Activated T-helper 1 cell treated with anti-CD3 and anti-CD28 coated beads, Interleukin-2, amount 50 U/mL, for 16 hours (primary cell): ENCODE measurements around the gene KLF9.

ENCODE experiments used
- DNase-seq, 2 donors: peaks; one replicate each; pipeline ENCODE4 v3.0.0-alpha.2; 2020; ENCODE audit warnings: low read depth in 1 of 2, low spot score in 1 of 2

Gene KLF9

DNA sequence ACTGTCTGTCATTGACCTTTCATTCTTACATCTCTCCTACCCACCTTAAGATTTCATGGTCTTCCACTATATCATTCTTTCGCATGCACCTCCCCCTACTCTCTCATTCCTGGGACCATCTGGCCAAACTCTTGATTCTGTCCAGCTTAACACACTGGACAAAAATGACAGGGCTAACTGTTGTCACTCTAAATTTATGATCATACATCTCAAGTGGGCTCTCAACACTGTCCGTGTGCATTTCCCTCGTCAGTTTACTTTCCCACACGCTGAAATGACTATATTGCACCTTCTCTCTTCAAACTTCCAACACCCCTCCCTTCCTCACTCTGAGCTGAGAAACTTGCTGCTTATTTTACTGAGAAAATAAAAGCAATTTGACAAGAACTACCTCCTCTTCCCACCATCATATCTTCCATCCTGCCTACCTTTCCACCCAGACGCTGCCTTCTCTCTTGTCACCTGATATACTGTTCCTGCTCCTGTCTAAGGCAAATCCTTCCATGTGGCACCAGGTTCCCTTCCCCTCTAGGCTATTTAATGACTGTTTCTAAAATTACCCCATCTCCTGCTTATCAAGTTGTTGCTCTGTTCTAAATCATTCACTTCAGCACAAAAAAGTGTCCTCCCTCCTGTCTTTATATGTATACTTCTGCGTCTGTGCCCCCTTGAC lies 8.1 kb upstream of the KLF9 start:
- DNase-seq = no peak

GRCh38 chr9:70421272-70422180 lies 7.1 kb upstream of the KLF9 start:
- peak in 1 of 2 donors; percentile 23 for DNase-seq

DNA sequence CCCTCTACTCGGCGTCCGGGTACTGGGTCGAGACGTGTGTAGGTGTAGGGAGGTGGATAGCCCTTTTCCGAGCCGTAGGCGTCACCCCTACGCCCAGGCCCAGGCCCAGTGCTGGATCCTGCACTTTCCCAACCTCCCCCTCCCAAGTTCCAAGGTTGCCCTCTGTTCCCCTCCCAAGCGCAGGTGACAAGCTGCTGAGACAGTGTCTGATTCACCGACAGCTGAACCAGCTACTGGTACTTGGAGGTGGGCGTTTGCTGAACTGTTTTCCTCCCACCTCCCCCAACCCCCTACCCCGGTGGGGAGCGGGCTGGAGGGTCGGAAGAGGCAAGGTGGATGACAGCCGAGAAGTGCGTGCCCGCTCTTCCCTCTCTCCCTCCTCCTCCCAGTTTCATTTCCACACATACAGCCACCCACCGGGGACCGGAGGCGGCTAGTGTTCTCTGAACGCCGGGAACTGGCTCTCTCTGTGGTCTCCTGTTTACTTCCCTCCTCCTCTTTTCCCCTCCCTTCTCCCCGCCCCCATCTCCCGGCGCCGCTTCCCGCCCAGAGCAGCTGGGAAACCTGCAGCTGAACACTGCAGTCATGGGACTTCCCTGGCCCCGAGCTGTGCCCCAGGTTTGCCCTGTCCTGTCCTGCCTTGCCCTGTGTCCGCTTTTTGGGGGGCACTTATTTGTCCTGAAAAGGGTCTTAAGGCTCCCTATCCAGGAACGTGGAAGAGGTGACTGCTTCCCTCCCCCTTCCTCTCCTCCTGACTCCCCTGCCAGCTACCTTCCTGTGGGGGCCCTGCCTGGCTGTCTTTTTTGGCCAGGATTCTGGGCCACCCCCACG lies 6.2 kb upstream of the KLF9 start:
- DNase-seq = peak in 1 of 2 donors; percentile 58

DNA sequence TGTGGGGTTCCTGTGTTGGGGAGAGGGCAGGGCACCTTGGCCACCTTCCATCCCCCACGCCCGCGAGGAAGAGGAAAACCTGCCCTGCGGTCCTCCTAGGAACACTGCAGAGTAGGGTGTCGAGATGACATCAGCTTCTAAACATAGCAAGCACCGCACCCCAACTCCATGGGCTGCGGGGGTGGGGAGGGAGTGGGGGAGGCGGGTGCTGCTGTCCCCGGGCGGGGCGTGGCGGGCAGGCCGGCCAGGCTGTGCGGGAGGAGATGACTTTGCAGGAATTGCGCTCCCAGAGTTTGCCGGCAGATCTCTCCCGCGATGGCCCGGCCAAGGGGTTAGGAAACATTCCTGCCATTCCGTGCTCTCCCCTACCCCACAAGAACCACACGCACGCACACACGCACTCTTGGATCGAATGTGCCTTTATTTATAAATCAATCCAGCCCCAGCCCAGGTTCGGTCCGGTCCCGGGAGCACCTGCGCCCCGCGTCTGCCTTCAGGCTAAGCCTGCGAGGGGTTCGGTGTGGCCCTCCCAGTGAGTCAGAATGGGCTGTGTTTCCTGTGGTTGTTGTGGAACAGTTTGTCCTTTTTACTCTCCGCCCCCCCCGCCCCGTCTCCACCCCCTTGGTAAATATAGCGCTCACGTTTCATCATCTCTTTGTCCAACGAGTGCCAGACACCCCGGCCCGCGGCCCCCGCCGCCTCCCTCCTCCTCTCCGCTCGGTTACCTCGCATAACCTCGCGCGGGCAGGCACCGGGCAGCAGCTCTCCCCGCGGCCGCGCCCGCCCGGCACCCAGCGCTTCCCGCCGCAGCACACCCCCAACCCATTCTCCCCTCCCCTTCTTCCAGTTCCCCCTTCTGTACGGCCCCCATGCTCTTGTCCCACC lies 5.3 kb upstream of the KLF9 start:
- peak; percentile 77 to 80 for DNase-seq

DNA sequence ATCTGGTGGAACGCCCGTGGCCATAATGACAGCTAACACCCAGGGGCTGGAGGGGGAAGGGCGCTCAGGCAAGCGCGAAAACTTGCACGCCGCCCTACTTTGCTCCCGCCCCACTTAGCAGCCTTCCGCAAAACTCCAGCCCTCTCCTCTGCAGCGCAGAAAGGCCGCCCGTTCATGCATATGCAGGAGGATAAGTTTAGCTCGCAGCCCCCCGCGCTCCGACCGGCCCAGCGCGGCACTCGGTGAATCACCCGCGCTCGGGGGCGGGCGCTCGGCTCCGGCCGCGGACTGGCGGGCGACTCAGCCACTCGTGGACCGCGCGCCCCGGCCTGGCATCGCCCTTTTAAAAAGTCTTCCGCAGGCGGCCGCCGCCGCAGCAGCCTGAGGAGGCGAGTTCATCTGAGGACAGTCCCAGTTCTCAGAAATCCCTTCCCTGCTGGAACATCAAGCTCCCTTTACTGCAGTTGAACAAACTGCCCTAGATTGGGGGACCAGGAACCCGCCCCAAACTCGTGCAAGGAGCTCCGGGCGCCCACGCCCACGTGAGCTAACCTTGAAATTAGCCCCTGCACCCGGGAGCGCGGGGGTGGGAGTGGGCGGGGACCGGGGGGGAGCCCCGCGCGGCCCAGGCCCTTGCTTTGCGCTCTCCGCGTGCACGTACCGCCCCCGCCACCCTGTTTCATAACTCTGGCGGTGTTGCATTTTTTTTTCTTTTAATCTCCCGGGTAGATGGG lies 4.5 kb upstream of the KLF9 start:
- peak; percentile 52 to 74 for DNase-seq

- DNase-seq = no peak
These were observed 1.0 kb upstream of the KLF9 start for GRCh38 chr9:70415476-70415875.

- DNase-seq = no peak
These were observed 584 bp upstream of the KLF9 start for GRCh38 chr9:70415041-70415440.

DNA sequence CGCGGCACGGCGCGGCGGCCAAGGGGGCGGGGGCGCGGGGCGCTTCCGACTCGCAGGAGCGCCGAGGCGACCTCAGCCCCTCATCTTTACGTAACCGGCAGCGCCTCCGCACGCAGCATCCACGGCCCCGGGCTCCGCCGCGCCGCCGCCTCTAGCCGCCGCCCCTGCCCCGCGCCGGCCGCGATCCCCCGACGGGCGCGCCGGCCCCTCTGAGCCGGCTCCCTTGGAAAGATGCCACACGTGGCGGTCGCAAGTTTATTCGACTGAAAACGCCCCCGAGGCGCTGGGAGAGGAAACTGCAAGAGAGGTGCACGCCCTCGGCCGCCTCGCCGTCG lies 1.0 kb downstream of the KLF9 start:
- DNase-seq = no peak

DNA sequence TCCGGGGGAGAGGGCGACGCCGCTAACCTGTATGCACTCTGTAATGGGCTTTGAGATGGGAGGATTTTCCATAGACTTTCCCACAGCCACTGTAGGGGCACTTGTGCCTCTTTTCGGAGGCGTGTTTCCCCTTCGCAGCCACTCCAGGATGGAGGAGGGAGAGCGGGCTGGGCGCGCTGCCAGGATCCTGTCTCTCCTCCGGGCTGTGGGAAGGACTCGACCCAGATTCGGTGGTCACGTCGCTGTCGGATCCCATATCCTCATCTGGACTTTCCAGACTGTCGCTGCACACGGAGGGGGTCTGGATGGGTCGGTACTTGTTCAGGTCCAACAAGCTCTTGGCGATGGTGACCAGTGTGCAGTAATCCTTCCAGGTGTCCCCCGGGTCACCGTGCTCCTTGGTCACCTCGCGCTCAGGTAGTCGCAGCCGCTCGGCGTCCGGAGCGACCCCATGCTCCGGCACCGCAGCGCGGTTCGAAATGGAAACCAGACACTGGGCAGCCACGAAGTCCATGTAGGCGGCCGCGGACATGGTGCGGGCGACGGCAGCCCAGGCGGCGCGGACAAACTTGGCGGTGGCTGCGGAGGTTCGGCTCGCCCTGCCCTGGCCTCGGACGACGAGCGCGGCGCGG lies 1.5 kb downstream of the KLF9 start:
- peak in 1 of 2 donors; percentile 30 for DNase-seq

DNA sequence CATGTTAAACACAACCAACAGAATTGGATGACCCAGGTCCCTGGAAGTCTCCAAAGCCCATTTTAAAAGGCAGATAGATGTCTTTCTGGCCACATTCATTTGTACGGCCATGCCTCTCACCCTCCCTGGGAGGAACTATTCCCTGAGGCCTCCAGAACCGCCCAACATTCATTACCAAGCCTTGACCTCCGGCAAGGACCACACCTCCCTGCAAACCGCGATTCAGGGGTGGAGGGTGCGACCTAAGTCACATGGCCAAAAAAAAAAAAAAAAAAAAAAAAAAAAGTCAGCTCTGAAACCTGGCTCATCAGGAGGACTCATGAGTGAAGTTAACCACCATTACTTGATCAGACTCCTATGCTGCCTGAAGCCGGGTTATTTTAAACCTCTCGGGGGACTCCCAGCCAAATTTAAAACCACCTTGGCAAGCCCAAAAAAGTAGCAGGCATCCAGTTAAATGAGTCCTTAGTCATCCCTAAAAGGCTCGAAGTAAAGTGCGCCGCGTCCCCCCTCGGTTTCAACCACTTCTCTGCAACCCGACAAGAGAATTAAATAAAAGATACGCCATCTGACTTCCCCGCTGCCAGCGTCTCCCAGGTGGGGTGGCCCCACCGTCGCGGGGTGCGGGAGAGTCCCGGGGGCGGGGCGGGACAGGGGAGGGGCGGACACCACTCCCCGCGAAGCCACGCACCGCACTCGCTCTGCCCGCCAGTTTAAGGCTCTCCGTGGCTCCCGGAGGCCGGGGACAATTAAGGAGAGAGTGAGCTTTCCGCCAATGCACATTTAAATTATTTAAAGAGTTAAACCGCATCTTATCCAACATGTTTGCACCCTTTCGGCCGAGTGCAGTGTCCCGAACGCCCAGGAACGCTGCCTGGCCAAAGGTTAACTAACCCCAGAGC lies 2.3 kb downstream of the KLF9 start:
- peak; percentile 44 to 61 for DNase-seq

DNA sequence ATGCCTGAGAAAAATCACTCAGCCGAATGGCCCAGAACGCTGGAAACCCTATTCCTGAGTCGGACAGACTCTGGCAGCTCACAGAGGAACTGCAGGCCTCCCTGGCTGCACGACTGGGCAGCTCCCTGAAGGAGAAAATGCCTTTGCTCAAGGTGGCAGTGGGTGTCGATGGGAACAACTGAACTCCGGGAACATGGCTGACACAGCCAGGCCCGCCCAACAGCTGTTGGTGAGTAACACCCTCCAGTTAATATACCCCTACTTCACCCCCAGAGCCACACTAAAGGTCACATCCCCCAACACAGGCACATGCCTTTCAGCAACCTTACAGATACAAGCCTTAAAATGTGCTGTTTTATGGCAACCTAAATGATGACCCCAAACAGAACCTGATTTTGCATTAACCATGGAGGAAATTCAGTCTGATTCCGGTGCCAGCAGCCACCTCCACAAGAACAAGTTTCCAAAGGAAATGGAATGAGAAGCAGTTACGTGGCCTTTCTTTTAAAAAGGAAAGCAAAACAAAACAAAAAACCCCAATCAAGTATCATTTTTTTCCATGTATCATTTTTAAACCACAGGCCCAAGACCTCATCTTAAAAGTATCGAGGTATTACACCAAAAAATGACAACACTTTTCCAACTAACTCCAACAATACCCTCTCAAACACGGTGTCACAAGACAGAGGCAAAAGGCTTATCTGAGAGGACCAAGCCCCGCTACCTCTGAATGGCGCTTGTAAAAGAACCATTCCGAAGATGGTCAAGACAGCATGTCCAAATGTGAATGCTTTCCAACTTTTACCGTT lies 3.1 kb downstream of the KLF9 start:
- peak in 1 of 2 donors; percentile 20 for DNase-seq

- no peak for DNase-seq
These were observed 4.1 kb downstream of the KLF9 start for GRCh38 chr9:70410368-70410767.

GRCh38 chr9:70409800-70410199 lies 4.7 kb downstream of the KLF9 start:
- no peak for DNase-seq

- DNase-seq = no peak
These were observed 5.2 kb downstream of the KLF9 start for GRCh38 chr9:70409280-70409679.

- DNase-seq = no peak
These were observed 5.9 kb downstream of the KLF9 start for GRCh38 chr9:70408393-70409040.

- DNase-seq = no peak
These were observed 7.4 kb downstream of the KLF9 start for GRCh38 chr9:70407081-70407503.

GRCh38 chr9:70406434-70406862 lies 8.0 kb downstream of the KLF9 start:
- DNase-seq = no peak
